GM12878 (cell line): ENCODE results near the gene USP37. TPM values are rescaled to one million over a fixed set of nuclear protein-coding genes. Genes with fewer than 3 reads are reported as not detected.

ENCODE experiments used
- BCLAF1 ChIP-seq: fragments of 450-650 bp; IDR thresholded peaks from 2 replicates; pipeline ENCODE4 v1.6.1; 2017; ENCODE audit warnings: antibody characterized with exemption, mild to moderate bottlenecking, moderate library complexity
- E2F4 ChIP-seq: IDR thresholded peaks from 2 replicates; pipeline ENCODE4 v1.6.1; 2012; ENCODE audit warnings: low read depth, low read length, improper control_type of control experiment
- EP300 ChIP-seq, 2 experiments: fragments of 150-350 bp in 1 of 2; IDR thresholded peaks; 2 replicates each; pipeline ENCODE4 v1.6.1; 2011 to 2012; ENCODE audit warnings: low read depth in 2 of 2, low read length in 2 of 2, borderline replicate concordance in 1 of 2, improper control_type of control experiment in 1 of 2, inconsistent platforms in 1 of 2; ENCODE audit not compliant: control insufficient read depth in 1 of 2
- FOXM1 ChIP-seq: IDR thresholded peaks from 2 replicates; pipeline ENCODE4 v1.6.1; 2012; ENCODE audit warnings: low read depth, mild to moderate bottlenecking, inconsistent platforms, low read length, moderate library complexity
- KLF5 ChIP-seq: fragments of 450-650 bp; IDR thresholded peaks from 2 replicates; pipeline ENCODE4 v1.6.1; 2014; ENCODE audit warnings: mild to moderate bottlenecking; ENCODE audit not compliant: partially characterized antibody
- MAX ChIP-seq: IDR thresholded peaks from 2 replicates; pipeline ENCODE4 v1.6.1; 2012; ENCODE audit warnings: low read depth, low read length, improper control_type of control experiment
- PAX5 ChIP-seq: IDR thresholded peaks from 2 replicates; pipeline ENCODE4 v1.6.1; 2011; ENCODE audit warnings: low read depth, low read length, borderline replicate concordance
- RELB ChIP-seq: fragments of 450-650 bp; IDR thresholded peaks from 2 replicates; pipeline ENCODE4 v1.6.1; 2017; ENCODE audit warnings: low read depth, mild to moderate bottlenecking, moderate library complexity
- SMC3 ChIP-seq: IDR thresholded peaks from 2 replicates; pipeline ENCODE4 v1.6.1; 2011; ENCODE audit warnings: low read length, improper control_type of control experiment, borderline replicate concordance
- WRNIP1 ChIP-seq: IDR thresholded peaks from 2 replicates; pipeline ENCODE4 v1.6.1; 2011; ENCODE audit warnings: low read depth, low read length, improper control_type of control experiment, borderline replicate concordance
- polyA plus RNA-seq, 11 experiments: library from polyadenylated mRNA; depleted of rRNA in 4 of 11; unstranded in 6 of 11; stranded (reverse) in 5 of 11; fragments of >200 nt; fragmentation: Nextera tagmentation in 4 of 11; fragmentation: Illumina TruSeq in 1 of 11; extraction: Ambion mirVana in 4 of 11; extraction: Trizol in 1 of 11; gene quantifications; 1 replicate in 1 of 11; 2 replicates in 10 of 11; pipeline versions ENCODE4 v1.2.1 to v1.2.3, GENCODE V29; 2011 to 2016; ENCODE audit warnings: inconsistent platforms in 2 of 11, missing spikeins in 2 of 11, low read depth in 1 of 11
- total RNA-seq, 4 experiments: library from RNA; depleted of rRNA in 3 of 4; stranded (reverse); fragments of >200 nt in 3 of 4; fragmentation: Illumina TruSeq in 1 of 4; extraction: Trizol in 1 of 4; gene quantifications; 2 replicates each; pipeline versions ENCODE4 v1.2.1 to v1.2.3, GENCODE V29; 2013 to 2021
- TF ChIP-seq, protein P1 (sequence below): fragments of 450-650 bp; IDR thresholded peaks from 2 replicates; pipeline ENCODE4 v1.6.1; 2016; ENCODE audit warnings: mild to moderate bottlenecking
- TF ChIP-seq, protein P2 (sequence below): IDR thresholded peaks from 2 replicates; pipeline ENCODE4 v1.6.1; 2011; ENCODE audit warnings: mild to moderate bottlenecking, low read depth, low read length, moderate library complexity; ENCODE audit not compliant: insufficient replicate concordance
- TF ChIP-seq, protein P3 (sequence below): IDR thresholded peaks from 2 replicates; pipeline ENCODE4 v1.6.1; 2012; ENCODE audit warnings: low read depth, low read length, improper control_type of control experiment
- TF ChIP-seq, protein P4 (sequence below): fragments of 450-650 bp; IDR thresholded peaks from 2 replicates; pipeline ENCODE4 v1.6.1; 2018; ENCODE audit warnings: mild to moderate bottlenecking, low read depth, moderate library complexity; ENCODE audit not compliant: partially characterized antibody

The USP37 gene
- total and polyA plus RNA-seq, 10 of the 15 experiments (the other 5 are each of a cell fraction or from before 2014, with no cell fraction given) = 2.8 to 16.0 (median 10.4) TPM

DNA sequence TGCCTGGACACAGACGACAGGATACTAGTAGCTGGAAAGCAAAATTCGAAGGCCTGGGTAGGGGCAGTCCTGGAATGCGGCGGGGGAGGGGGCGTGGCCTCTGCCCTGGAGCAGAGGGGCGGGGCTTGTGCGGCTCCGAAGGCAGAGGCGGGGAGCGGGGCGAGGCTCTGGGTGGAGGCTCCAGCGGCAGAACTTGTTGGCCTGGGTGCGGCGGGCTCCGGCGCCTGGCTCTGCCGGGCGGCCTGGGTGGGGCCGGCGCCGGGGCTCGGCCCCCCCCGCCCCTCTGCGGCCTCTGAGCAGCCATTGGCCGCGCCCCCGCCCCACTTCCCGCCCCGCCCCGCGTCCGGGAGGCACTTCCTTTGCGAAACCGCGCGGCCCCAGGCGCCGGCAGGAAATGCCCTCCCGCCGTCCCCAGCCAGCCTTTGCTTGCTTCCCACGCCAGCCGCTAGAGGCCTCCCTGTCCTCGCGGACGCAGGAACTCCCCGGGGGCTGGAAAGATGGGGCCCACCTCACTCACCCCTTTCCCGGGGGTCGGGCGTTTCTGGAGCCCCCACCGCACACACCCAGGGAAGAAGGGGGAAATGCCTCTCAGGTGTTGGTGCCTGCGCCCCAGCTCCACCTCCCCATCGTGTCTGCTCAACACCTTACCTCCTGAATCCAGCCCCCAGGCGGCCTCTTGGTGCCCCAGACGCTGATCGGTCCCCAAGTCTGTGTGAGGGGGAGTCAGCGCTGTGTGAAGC lies 161.8 kb downstream of the USP37 start (continued):
- TF ChIP-seq, protein P1, sequence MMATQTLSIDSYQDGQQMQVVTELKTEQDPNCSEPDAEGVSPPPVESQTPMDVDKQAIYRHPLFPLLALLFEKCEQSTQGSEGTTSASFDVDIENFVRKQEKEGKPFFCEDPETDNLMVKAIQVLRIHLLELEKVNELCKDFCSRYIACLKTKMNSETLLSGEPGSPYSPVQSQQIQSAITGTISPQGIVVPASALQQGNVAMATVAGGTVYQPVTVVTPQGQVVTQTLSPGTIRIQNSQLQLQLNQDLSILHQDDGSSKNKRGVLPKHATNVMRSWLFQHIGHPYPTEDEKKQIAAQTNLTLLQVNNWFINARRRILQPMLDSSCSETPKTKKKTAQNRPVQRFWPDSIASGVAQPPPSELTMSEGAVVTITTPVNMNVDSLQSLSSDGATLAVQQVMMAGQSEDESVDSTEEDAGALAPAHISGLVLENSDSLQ = no peak
- TF ChIP-seq FOXM1 = no peak
- TF ChIP-seq RELB = peak; percentile 50; the same call in 1 of the 2 replicates
- TF ChIP-seq WRNIP1 = no peak
- TF ChIP-seq EP300 (IDR thresholded peaks at IDR 0.05; ENCODE audit: borderline replicate concordance in 1 of 2, control insufficient read depth in 1 of 2, low read depth in 2 of 2, low read length in 2 of 2) = no peak
- TF ChIP-seq, protein P2, sequence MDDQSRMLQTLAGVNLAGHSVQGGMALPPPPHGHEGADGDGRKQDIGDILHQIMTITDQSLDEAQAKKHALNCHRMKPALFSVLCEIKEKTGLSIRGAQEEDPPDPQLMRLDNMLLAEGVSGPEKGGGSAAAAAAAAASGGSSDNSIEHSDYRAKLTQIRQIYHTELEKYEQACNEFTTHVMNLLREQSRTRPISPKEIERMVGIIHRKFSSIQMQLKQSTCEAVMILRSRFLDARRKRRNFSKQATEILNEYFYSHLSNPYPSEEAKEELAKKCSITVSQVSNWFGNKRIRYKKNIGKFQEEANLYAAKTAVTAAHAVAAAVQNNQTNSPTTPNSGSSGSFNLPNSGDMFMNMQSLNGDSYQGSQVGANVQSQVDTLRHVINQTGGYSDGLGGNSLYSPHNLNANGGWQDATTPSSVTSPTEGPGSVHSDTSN = peak; percentile 1
- TF ChIP-seq, protein P3, sequence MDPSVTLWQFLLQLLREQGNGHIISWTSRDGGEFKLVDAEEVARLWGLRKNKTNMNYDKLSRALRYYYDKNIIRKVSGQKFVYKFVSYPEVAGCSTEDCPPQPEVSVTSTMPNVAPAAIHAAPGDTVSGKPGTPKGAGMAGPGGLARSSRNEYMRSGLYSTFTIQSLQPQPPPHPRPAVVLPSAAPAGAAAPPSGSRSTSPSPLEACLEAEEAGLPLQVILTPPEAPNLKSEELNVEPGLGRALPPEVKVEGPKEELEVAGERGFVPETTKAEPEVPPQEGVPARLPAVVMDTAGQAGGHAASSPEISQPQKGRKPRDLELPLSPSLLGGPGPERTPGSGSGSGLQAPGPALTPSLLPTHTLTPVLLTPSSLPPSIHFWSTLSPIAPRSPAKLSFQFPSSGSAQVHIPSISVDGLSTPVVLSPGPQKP = 0 out of 2 replicates have a peak, but pooled peaks have one; percentile 38
- TF ChIP-seq MAX = peak; percentile 46; the same call in 1 of the 2 replicates
- TF ChIP-seq, protein P4, sequence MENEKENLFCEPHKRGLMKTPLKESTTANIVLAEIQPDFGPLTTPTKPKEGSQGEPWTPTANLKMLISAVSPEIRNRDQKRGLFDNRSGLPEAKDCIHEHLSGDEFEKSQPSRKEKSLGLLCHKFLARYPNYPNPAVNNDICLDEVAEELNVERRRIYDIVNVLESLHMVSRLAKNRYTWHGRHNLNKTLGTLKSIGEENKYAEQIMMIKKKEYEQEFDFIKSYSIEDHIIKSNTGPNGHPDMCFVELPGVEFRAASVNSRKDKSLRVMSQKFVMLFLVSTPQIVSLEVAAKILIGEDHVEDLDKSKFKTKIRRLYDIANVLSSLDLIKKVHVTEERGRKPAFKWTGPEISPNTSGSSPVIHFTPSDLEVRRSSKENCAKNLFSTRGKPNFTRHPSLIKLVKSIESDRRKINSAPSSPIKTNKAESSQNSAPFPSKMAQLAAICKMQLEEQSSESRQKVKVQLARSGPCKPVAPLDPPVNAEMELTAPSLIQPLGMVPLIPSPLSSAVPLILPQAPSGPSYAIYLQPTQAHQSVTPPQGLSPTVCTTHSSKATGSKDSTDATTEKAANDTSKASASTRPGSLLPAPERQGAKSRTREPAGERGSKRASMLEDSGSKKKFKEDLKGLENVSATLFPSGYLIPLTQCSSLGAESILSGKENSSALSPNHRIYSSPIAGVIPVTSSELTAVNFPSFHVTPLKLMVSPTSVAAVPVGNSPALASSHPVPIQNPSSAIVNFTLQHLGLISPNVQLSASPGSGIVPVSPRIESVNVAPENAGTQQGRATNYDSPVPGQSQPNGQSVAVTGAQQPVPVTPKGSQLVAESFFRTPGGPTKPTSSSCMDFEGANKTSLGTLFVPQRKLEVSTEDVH = no peak
- TF ChIP-seq PAX5 = peak; percentile 40; the same call in 1 of the 2 replicates
- peak; percentile 45 for TF ChIP-seq SMC3
- no peak for TF ChIP-seq KLF5
- no peak for TF ChIP-seq E2F4
- no peak for TF ChIP-seq BCLAF1
